HepG2 (cell line): Measurements from ENCODE around the gene ALKBH5. TPM values are rescaled to one million over a fixed set of nuclear protein-coding genes. Genes with fewer than 3 reads are reported as not detected.
A peak's percentile ranks its signal among the peaks of the same experiment; 100 is the strongest.

Experiments used
- ATRX ChIP-seq: sonication (generic); formaldehyde crosslinking; IDR thresholded peaks from 2 replicates; pipeline ENCODE4 v1.4.0; 2020; ENCODE audit warnings: missing genetic modification reagents, borderline replicate concordance
- KDM4B ChIP-seq: sonication (generic); formaldehyde crosslinking; IDR thresholded peaks from 2 replicates; pipeline ENCODE4 v1.4.0; 2020; ENCODE audit warnings: missing genetic modification reagents
- LCORL ChIP-seq, 2 experiments: fragments of 450-650 bp in 1 of 2; sonication (generic) in 1 of 2; formaldehyde crosslinking in 1 of 2; IDR thresholded peaks; 2 replicates each; pipeline versions ENCODE4 v1.5.0 to v1.6.1; 2017 to 2020; ENCODE audit warnings: antibody characterized with exemption in 1 of 2, missing genetic modification reagents in 1 of 2
- MEF2D ChIP-seq: sonication (generic); formaldehyde crosslinking; IDR thresholded peaks from 2 replicates; pipeline ENCODE4 v1.5.1; 2020; ENCODE audit warnings: mild to moderate bottlenecking, missing genetic modification reagents
- MYC ChIP-seq: sonication (generic); formaldehyde crosslinking; IDR thresholded peaks from 2 replicates; pipeline ENCODE4 v1.9.0; 2021; ENCODE audit warnings: missing genetic modification reagents, borderline replicate concordance
- PRPF4 ChIP-seq: fragments of 200-400 bp; formaldehyde crosslinking; IDR thresholded peaks from 2 replicates; pipeline ENCODE4 v1.6.1; 2016; ENCODE audit warnings: low read length, low read depth; ENCODE audit not compliant: poor library complexity, severe bottlenecking
- ZFP1 ChIP-seq: IDR thresholded peaks from 2 replicates; pipeline ENCODE4 v1.6.1; 2016
- ZNF383 ChIP-seq: sonication (generic); formaldehyde crosslinking; IDR thresholded peaks from 2 replicates; pipeline ENCODE4 v1.4.0; 2020; ENCODE audit warnings: missing genetic modification reagents, mild to moderate bottlenecking, borderline replicate concordance
- ZSCAN25 ChIP-seq: sonication (generic); formaldehyde crosslinking; IDR thresholded peaks from 2 replicates; pipeline ENCODE4 v1.8.0; 2022; ENCODE audit warnings: mild to moderate bottlenecking, missing genetic modification reagents
- polyA plus RNA-seq, 8 experiments: library from polyadenylated mRNA; depleted of rRNA in 3 of 8; stranded (reverse) in 7 of 8; unstranded in 1 of 8; fragments of >200 nt; fragmentation: Illumina TruSeq in 4 of 8; extraction: Trizol in 4 of 8; gene quantifications; 2 replicates each; pipeline versions ENCODE4 v1.2.1 to v1.2.3, GENCODE V29; 2011 to 2016; ENCODE audit warnings: low read depth in 4 of 8, missing spikeins in 1 of 8, mixed read lengths in 1 of 8; ENCODE audit not compliant: insufficient read depth in 1 of 8
- total RNA-seq, 5 experiments: library from RNA; depleted of rRNA; stranded (reverse); fragments of >200 nt; fragmentation: Illumina TruSeq; extraction: Trizol; gene quantifications; 2 replicates each; pipeline ENCODE4 v1.2.3, GENCODE V29; 2016; ENCODE audit warnings: low read depth in 1 of 5
- TF ChIP-seq, protein P1 (sequence below): sonication (generic); formaldehyde crosslinking; IDR thresholded peaks from 2 replicates; pipeline ENCODE4 v1.5.1; 2020; ENCODE audit warnings: mild to moderate bottlenecking, missing genetic modification reagents
- TF ChIP-seq, protein P2 (sequence below): IDR thresholded peaks from 2 replicates; pipeline ENCODE4 v1.6.1; 2016; ENCODE audit warnings: missing compliant biosample characterization, missing genetic modification reagents, borderline replicate concordance
- TF ChIP-seq, protein P3 (sequence below): sonication (generic); formaldehyde crosslinking; IDR thresholded peaks from 2 replicates; pipeline ENCODE4 v1.4.0; 2020; ENCODE audit warnings: missing genetic modification reagents
- TF ChIP-seq, protein P4 (sequence below): sonication (generic); formaldehyde crosslinking; conservative IDR thresholded peaks from 2 replicates; pipeline ENCODE4 v1.5.0; 2020; ENCODE audit warnings: missing genetic modification reagents
- TF ChIP-seq, protein P5 (sequence below): sonication (generic); formaldehyde crosslinking; IDR thresholded peaks from 2 replicates; pipeline ENCODE4 v1.4.0; 2020; ENCODE audit warnings: mild to moderate bottlenecking, missing genetic modification reagents, borderline replicate concordance

Gene ALKBH5
- total and polyA plus RNA-seq, 2 of the 13 experiments (the other 11 are each of a cell fraction or from before 2014, with no cell fraction given): 68.9 to 76.9 TPM

DNA sequence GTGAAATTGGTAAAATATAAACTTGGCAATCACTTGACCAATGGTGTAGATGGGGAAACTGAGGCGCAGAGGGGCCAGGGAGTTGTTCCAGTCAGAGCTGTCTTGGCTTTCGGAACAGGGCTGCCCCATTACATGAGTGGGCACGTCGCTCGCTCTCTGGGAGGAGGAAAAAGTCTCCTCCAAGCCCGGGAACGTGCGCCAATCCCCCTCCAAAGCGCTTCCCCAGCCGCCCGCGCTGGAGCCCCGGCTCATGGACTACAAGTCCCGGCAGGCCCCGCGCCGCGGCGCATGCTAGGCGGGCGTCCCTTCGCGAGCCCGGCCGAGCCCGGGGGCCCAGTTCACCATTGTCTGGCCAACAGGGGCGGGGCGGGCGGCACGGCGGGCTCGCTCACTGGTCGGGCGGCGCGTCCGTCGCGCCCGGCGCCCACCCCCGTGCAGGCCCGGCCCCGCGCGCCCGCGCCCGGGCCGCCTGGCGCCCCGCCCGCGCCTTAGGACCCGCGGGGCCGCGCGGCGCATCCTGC lies 41.6 kb downstream of the ALKBH5 start, which contains the start of gene LLGL1 (continued):
- TF ChIP-seq, protein P1, sequence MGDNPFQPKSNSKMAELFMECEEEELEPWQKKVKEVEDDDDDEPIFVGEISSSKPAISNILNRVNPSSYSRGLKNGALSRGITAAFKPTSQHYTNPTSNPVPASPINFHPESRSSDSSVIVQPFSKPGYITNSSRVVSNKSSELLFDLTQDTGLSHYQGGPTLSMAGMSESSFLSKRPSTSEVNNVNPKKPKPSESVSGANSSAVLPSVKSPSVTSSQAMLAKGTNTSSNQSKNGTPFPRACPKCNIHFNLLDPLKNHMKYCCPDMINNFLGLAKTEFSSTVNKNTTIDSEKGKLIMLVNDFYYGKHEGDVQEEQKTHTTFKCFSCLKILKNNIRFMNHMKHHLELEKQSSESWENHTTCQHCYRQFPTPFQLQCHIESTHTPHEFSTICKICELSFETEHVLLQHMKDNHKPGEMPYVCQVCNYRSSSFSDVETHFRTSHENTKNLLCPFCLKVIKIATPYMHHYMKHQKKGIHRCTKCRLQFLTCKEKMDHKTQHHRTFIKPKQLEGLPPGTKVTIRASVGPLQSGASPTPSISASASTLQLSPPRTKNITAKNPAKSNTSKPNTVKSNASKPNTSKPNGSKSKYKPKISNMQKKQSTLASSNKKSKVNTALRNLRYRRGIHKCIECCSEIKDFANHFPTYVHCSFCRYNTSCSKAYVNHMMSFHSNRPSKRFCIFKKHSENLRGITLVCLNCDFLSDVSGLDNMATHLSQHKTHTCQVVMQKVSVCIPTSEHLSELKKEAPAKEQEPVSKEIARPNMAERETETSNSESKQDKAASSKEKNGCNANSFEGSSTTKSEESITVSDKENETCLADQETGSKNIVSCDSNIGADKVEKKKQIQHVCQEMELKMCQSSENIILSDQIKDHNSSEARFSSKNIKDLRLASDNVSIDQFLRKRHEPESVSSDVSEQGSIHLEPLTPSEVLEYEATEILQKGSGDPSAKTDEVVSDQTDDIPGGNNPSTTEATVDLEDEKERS (CRISPR knock-in tag): no peak
- TF ChIP-seq, protein P2, sequence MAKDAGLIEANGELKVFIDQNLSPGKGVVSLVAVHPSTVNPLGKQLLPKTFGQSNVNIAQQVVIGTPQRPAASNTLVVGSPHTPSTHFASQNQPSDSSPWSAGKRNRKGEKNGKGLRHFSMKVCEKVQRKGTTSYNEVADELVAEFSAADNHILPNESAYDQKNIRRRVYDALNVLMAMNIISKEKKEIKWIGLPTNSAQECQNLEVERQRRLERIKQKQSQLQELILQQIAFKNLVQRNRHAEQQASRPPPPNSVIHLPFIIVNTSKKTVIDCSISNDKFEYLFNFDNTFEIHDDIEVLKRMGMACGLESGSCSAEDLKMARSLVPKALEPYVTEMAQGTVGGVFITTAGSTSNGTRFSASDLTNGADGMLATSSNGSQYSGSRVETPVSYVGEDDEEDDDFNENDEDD: peak; percentile 49; the same call in 1 of the 2 replicates
- TF ChIP-seq, protein P3, sequence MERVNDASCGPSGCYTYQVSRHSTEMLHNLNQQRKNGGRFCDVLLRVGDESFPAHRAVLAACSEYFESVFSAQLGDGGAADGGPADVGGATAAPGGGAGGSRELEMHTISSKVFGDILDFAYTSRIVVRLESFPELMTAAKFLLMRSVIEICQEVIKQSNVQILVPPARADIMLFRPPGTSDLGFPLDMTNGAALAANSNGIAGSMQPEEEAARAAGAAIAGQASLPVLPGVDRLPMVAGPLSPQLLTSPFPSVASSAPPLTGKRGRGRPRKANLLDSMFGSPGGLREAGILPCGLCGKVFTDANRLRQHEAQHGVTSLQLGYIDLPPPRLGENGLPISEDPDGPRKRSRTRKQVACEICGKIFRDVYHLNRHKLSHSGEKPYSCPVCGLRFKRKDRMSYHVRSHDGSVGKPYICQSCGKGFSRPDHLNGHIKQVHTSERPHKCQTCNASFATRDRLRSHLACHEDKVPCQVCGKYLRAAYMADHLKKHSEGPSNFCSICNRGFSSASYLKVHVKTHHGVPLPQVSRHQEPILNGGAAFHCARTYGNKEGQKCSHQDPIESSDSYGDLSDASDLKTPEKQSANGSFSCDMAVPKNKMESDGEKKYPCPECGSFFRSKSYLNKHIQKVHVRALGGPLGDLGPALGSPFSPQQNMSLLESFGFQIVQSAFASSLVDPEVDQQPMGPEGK (CRISPR knock-in tag): peak; percentile 58
- TF ChIP-seq, protein P4, sequence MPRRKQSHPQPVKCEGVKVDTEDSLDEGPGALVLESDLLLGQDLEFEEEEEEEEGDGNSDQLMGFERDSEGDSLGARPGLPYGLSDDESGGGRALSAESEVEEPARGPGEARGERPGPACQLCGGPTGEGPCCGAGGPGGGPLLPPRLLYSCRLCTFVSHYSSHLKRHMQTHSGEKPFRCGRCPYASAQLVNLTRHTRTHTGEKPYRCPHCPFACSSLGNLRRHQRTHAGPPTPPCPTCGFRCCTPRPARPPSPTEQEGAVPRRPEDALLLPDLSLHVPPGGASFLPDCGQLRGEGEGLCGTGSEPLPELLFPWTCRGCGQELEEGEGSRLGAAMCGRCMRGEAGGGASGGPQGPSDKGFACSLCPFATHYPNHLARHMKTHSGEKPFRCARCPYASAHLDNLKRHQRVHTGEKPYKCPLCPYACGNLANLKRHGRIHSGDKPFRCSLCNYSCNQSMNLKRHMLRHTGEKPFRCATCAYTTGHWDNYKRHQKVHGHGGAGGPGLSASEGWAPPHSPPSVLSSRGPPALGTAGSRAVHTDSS: no peak
- TF ChIP-seq ZNF383 (CRISPR knock-in tag): no peak
- no peak for TF ChIP-seq PRPF4
- TF ChIP-seq MEF2D (CRISPR knock-in tag): no peak
- no peak for TF ChIP-seq KDM4B (CRISPR knock-in tag)
- no peak for TF ChIP-seq ZSCAN25 (CRISPR knock-in tag)
- TF ChIP-seq MYC (CRISPR knock-in tag): peak; percentile 55; the same call in 1 of the 2 replicates
- TF ChIP-seq, protein P5, sequence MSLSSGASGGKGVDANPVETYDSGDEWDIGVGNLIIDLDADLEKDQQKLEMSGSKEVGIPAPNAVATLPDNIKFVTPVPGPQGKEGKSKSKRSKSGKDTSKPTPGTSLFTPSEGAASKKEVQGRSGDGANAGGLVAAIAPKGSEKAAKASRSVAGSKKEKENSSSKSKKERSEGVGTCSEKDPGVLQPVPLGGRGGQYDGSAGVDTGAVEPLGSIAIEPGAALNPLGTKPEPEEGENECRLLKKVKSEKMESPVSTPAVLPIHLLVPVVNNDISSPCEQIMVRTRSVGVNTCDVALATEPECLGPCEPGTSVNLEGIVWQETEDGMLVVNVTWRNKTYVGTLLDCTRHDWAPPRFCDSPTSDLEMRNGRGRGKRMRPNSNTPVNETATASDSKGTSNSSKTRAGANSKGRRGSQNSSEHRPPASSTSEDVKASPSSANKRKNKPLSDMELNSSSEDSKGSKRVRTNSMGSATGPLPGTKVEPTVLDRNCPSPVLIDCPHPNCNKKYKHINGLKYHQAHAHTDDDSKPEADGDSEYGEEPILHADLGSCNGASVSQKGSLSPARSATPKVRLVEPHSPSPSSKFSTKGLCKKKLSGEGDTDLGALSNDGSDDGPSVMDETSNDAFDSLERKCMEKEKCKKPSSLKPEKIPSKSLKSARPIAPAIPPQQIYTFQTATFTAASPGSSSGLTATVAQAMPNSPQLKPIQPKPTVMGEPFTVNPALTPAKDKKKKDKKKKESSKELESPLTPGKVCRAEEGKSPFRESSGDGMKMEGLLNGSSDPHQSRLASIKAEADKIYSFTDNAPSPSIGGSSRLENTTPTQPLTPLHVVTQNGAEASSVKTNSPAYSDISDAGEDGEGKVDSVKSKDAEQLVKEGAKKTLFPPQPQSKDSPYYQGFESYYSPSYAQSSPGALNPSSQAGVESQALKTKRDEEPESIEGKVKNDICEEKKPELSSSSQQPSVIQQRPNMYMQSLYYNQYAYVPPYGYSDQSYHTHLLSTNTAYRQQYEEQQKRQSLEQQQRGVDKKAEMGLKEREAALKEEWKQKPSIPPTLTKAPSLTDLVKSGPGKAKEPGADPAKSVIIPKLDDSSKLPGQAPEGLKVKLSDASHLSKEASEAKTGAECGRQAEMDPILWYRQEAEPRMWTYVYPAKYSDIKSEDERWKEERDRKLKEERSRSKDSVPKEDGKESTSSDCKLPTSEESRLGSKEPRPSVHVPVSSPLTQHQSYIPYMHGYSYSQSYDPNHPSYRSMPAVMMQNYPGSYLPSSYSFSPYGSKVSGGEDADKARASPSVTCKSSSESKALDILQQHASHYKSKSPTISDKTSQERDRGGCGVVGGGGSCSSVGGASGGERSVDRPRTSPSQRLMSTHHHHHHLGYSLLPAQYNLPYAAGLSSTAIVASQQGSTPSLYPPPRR (CRISPR knock-in tag): no peak
- no peak for TF ChIP-seq ATRX (CRISPR knock-in tag)
- TF ChIP-seq ZFP1 (CRISPR knock-in tag): no peak
- no peak for TF ChIP-seq LCORL (IDR thresholded peaks at IDR 0.05)
- 0 out of 2 replicates have a peak, but pooled peaks have one; percentile 19 for TF ChIP-seq LCORL (CRISPR knock-in tag; IDR thresholded peaks at IDR 0.05)
